ENCODE data around the gene KMO. TPM values are rescaled to one million over a fixed set of nuclear protein-coding genes. Genes with fewer than 3 reads are reported as not detected.

The KMO gene
- total and polyA plus RNA-seq, 5 donors from 2014 or later, result 0.03 to 2.2 TPM; not detected in 3

Other genes with a start within 250 kb of the KMO start
- not detected for gene RGS7, start 175.2 kb upstream of the KMO start, total RNA-seq
- not detected for gene RGS7, start 175.2 kb upstream of the KMO start, polyA plus RNA-seq
- gene FH, start 12.6 kb upstream of the KMO start, total RNA-seq, result 19.9 TPM
- 10 to 100 TPM; 37.1 to 46.2 (median 38.6) TPM for gene FH, start 12.6 kb upstream of the KMO start, polyA plus RNA-seq
- 5.5 TPM for gene CHML, start 108.0 kb downstream of the KMO start, total RNA-seq
- gene CHML, start 108.0 kb downstream of the KMO start, polyA plus RNA-seq, result 1 to 10 TPM; 1.2 to 3.8 (median 3.3) TPM
- gene OPN3, start 108.0 kb downstream of the KMO start, total RNA-seq, result 3.3 TPM
- 10 to 100 TPM; 11.2 to 20.4 (median 17.1) TPM for gene OPN3, start 108.0 kb downstream of the KMO start, polyA plus RNA-seq
- not detected for gene WDR64, start 119.9 kb downstream of the KMO start, total RNA-seq
- under 1 TPM in 3 of 4 donors, not detected in 1; 0.08 to 1.00 (median 0.35) TPM for gene WDR64, start 119.9 kb downstream of the KMO start, polyA plus RNA-seq

All from CD4-positive, CD25-positive, alpha-beta regulatory T cell (primary cell).